ENCODE measurements around the gene SERINC4. TPM values are rescaled to one million over a fixed set of nuclear protein-coding genes. Genes with fewer than 3 reads are reported as not detected.

SERINC4 gene
- total RNA-seq, 1 experiment from 2014 or later, result 0.17 TPM

- Histone ChIP-seq H3K9me3 (ENCODE audit: control insufficient read depth, low read depth, low read length) (no peaks in the 10 kb centered on the region), H3K56ac (ENCODE audit: insufficient read length, low read depth, low read length) (no peak overlapping the region), H3K18ac (ENCODE audit: insufficient read length, low read depth, low read length) (no peak overlapping the region), H2BK120ac (ENCODE audit: low read depth, low read length, poor library complexity, severe bottlenecking) (no peak overlapping the region), H2AK5ac (ENCODE audit: insufficient read length, low read length) (no peak overlapping the region), H3K27me3 (ENCODE audit: insufficient read depth, low read length) (no peaks in the 10 kb centered on the region), H3K23me2 (ENCODE audit: insufficient read length, low read depth, low read length, poor library complexity, severe bottlenecking) (peaks cover 13% of the 10 kb centered on the region), H3K23ac (ENCODE audit: insufficient read length, low read depth, low read length) (no peak overlapping the region), H2BK5ac (ENCODE audit: insufficient read length, low read length) (no peak overlapping the region), H3K4ac (ENCODE audit: low read depth, low read length) (no peak overlapping the region), H3K9ac (ENCODE audit: extremely low read depth, insufficient read length, low read length) (no peak overlapping the region), H2BK12ac (ENCODE audit: insufficient read length, low read depth, low read length) (no peak overlapping the region), H3K27ac (ENCODE audit: insufficient read length, low read depth, low read length) (no peak overlapping the region), H3K79me2 (ENCODE audit: insufficient read depth, low read length) (no peaks in the 10 kb centered on the region), H4K5ac (ENCODE audit: insufficient read length, low read depth, low read length) (no peak overlapping the region), H2AFZ (ENCODE audit: low read length) (no peak overlapping the region), H4K91ac (ENCODE audit: insufficient read length, low read depth, low read length) (no peak overlapping the region), H4K8ac (replicated peaks; ENCODE audit: insufficient read length, low read depth, low read length) (no peak overlapping the region), H2BK15ac (ENCODE audit: low read depth, low read length) (no peak overlapping the region), H3K14ac (ENCODE audit: insufficient read depth, low read length) (no peak overlapping the region), H4K20me1 (ENCODE audit: control insufficient read depth, insufficient read depth, insufficient read length) (no peaks in the 10 kb centered on the region), H3K79me1 (ENCODE audit: insufficient read depth, low read depth, low read length, poor library complexity, severe bottlenecking) (no peaks in the 10 kb centered on the region), H3K4me2 (ENCODE audit: insufficient read depth, insufficient read length, low read length) (peak overlapping the region; percentile 98), H3T11ph (ENCODE audit: low read length) (no peak overlapping the region), H2BK20ac (ENCODE audit: low read depth, low read length, poor library complexity, severe bottlenecking) (no peak overlapping the region), H3K4me1 (ENCODE audit: insufficient read depth, low read length) (no peaks in the 10 kb centered on the region; the same call in 1 of the 2 replicates)
- Mint-ChIP-seq H3K4me1 (peaks cover 12 to 13% of the 10 kb centered on the region in 2 experiments), H3K27me3 (ENCODE audit: low read depth) (no peaks in the 10 kb centered on the region; the same call in 1 of the 2 replicates), H3K27ac (no peak overlapping the region; a peak in 2 of 7 replicates), H3K36me3 (ENCODE audit: insufficient read depth in 1 of 3, low read depth in 3 of 3) (peaks cover 20 to 43% (median 29%) of the 10 kb centered on the region in 3 experiments; a peak in 6 of 7 replicates), H3K9me3 (no peaks in the 10 kb centered on the region; a peak in 1 of 5 replicates), H3K4me3 (peak overlapping the region; percentile 82 to 92)
- TF ChIP-seq CTCF (conservative IDR thresholded peaks at IDR 0.05), result peak; percentile 63
- DNase-seq, result peak; percentile 76
- no CpG with 5 or more reads among the region's 1 CpG for WGBS (ENCODE audit: extremely low coverage, insufficient read length, low lambda C conversion rate)
Measured at GRCh38 chr15:43775411-43775965, 24.5 kb downstream of the SERINC4 start.

Data from H9 (cell line).